ENCODE results near the gene GTF3C4. TPM values are rescaled to one million over a fixed set of nuclear protein-coding genes. Genes with fewer than 3 reads are reported as not detected.

GTF3C4 gene
- total and polyA plus RNA-seq, 10 of the 15 experiments (the other 5 are each of a cell fraction or from before 2014, with no cell fraction given), result 3.2 to 18.9 (median 8.2) TPM

- ChIA-PET CTCF (no interaction called here), POLR2A (no interaction called here), SMC1A (ENCODE audit: uncharacterized antibody, unreplicated experiment) (no interaction called here), RAD21 (ENCODE audit: unreplicated experiment) (no interaction called here)
- H4K20me1 ChIP-seq (ENCODE audit: control insufficient read depth, insufficient read depth), result no peaks in the 10 kb centered on the region
- in situ Hi-C loops (cut with MboI) (no loop called here), intact Hi-C loops (cut with micrococcal nuclease; ENCODE audit: unreplicated experiment) (no loop called here)
- H3K27ac ChIP-seq (ENCODE audit: control insufficient read depth, insufficient read depth), result no peak overlapping the region
- no peak overlapping the region for H3K4me3 ChIP-seq
- H2AFZ ChIP-seq (ENCODE audit: control insufficient read depth, low read depth, low read length), result no peak overlapping the region
- BruUV-seq (replicated peaks), result no TSS peak
- no peaks in the 10 kb centered on the region for H3K9me3 ChIP-seq (replicated peaks; ENCODE audit: control insufficient read depth, insufficient read depth, low read length)
- TF ChIP-seq TAF1 (IDR thresholded peaks at IDR 0.05; ENCODE audit: borderline replicate concordance, low read depth, low read length), result no peak
- no peak for TF ChIP-seq KAT2A (conservative IDR thresholded peaks at IDR 0.05; ENCODE audit: control insufficient read depth, low read depth, low read length)
- no peak for TF ChIP-seq USF1 (IDR thresholded peaks at IDR 0.05; ENCODE audit: borderline replicate concordance, extremely low read length, insufficient read depth, low read depth, low read length)
- no peak for TF ChIP-seq NR2C2 (IDR thresholded peaks at IDR 0.05; ENCODE audit: borderline replicate concordance, control insufficient read depth, insufficient read length, low read depth)
- TF ChIP-seq ASH2L (IDR thresholded peaks at IDR 0.05; ENCODE audit: borderline replicate concordance, low read depth), result no peak
- TF ChIP-seq NFYB (IDR thresholded peaks at IDR 0.05; ENCODE audit: insufficient read depth, low read depth, low read length), result no peak
- H3K4me2 ChIP-seq (ENCODE audit: control insufficient read depth, insufficient read depth), result no peak overlapping the region
- FAIRE-seq (no peak), DNase-seq (ENCODE audit: low read depth, low spot score) (no peak), ATAC-seq (no peak)
- no peaks in the 10 kb centered on the region for H3K36me3 ChIP-seq (ENCODE audit: control insufficient read depth in 2 of 2, insufficient read depth in 2 of 2, low read length in 1 of 2)
- 53% methylated on average over 12 of the region's 12 CpGs for WGBS (ENCODE audit: insufficient coverage, insufficient replicate concordance, low lambda C conversion rate, missing lambda C conversion rate)
- H3K27me3 ChIP-seq (replicated peaks in 1 of 2; ENCODE audit: control insufficient read depth in 2 of 2, insufficient read depth in 2 of 2, low read length in 1 of 2), result no peaks in the 10 kb centered on the region
- H3K4me1 ChIP-seq (ENCODE audit: control insufficient read depth, insufficient read depth, low read length), result no peaks in the 10 kb centered on the region
- no peaks in the 10 kb centered on the region for H3K79me2 ChIP-seq (ENCODE audit: control insufficient read depth, insufficient read depth, low read length)
- H3K9ac ChIP-seq (ENCODE audit: control insufficient read depth, insufficient read depth, low read length), result no peak overlapping the region
Observed at GRCh38 chr9:132721661-132722060, 51.4 kb downstream of the GTF3C4 start.

DNA sequence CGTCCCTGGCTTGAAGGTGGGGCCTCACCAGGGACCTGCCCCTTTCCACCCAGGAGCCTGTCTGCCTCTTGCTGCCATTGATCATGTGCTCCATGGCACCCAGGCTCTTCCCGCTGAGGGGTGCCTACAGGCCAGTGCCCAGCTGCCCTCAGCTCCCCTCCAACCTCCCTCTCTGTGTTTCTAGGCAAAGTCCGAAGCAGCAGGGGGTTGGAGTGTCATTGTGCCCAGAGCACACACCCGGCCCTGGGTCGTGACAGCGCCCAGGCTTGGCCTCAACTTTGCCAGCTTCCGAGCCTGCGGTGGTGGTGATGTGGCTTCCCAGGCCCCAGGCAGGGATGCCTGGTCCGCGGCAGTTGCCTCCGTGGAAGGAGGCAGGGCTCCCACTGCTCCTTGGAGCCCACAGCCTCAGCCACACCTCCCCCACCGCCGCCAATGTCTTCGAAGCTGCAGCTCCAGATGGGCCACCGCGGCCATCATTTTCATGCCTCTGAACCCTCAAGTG is 52.4 kb downstream of the GTF3C4 start:
- no peaks in the 10 kb centered on the region for H4K20me1 ChIP-seq (ENCODE audit: control insufficient read depth, insufficient read depth)
- H3K27ac ChIP-seq (ENCODE audit: control insufficient read depth, insufficient read depth), result no peak overlapping the region
- no peaks in the 10 kb centered on the region for H3K27me3 ChIP-seq (replicated peaks in 1 of 2; ENCODE audit: control insufficient read depth in 2 of 2, insufficient read depth in 2 of 2, low read length in 1 of 2)
- no peak overlapping the region for H2AFZ ChIP-seq (ENCODE audit: control insufficient read depth, low read depth, low read length)
- no TSS peak for BruUV-seq (replicated peaks)
- CTCF ChIA-PET, result no interaction called here
- ATAC-seq, result no peak
- H3K9me3 ChIP-seq (replicated peaks; ENCODE audit: control insufficient read depth, insufficient read depth, low read length), result no peaks in the 10 kb centered on the region
- RAD21 ChIA-PET (ENCODE audit: unreplicated experiment), result no interaction called here
- POLR2A ChIA-PET, result no interaction called here
- H3K4me2 ChIP-seq (ENCODE audit: control insufficient read depth, insufficient read depth), result no peak overlapping the region
- H3K9ac ChIP-seq (ENCODE audit: control insufficient read depth, insufficient read depth, low read length), result no peak overlapping the region
- H3K36me3 ChIP-seq (ENCODE audit: control insufficient read depth in 2 of 2, insufficient read depth in 2 of 2, low read length in 1 of 2), result no peaks in the 10 kb centered on the region
- no peak for DNase-seq (ENCODE audit: low read depth, low spot score)
- 61% methylated on average over 16 of the region's 16 CpGs for WGBS (ENCODE audit: insufficient coverage, insufficient replicate concordance, low lambda C conversion rate, missing lambda C conversion rate)
- no peak for FAIRE-seq
- intact Hi-C loops (cut with micrococcal nuclease; ENCODE audit: unreplicated experiment) (no loop called here), in situ Hi-C loops (cut with MboI) (no loop called here)
- no peak overlapping the region for H3K4me3 ChIP-seq
- H3K4me1 ChIP-seq (ENCODE audit: control insufficient read depth, insufficient read depth, low read length), result no peaks in the 10 kb centered on the region
- SMC1A ChIA-PET (ENCODE audit: uncharacterized antibody, unreplicated experiment), result no interaction called here
- H3K79me2 ChIP-seq (ENCODE audit: control insufficient read depth, insufficient read depth, low read length), result no peaks in the 10 kb centered on the region
- TF ChIP-seq TAF1 (IDR thresholded peaks at IDR 0.05; ENCODE audit: borderline replicate concordance, low read depth, low read length) (no peak), ZSCAN29 (IDR thresholded peaks at IDR 0.05) (no peak), KDM1A (IDR thresholded peaks at IDR 0.05; ENCODE audit: borderline replicate concordance) (no peak), ATF7 (IDR thresholded peaks at IDR 0.05; ENCODE audit: low read depth) (no peak), TARDBP (IDR thresholded peaks at IDR 0.05; ENCODE audit: borderline replicate concordance) (no peak), POLR2AphosphoS5 (IDR thresholded peaks at IDR 0.05; ENCODE audit: low read length) (no peak), SUPT20H (IDR thresholded peaks at IDR 0.05; ENCODE audit: borderline replicate concordance, control insufficient read depth, low read depth, low read length) (no peak), ZNF592 (IDR thresholded peaks at IDR 0.05) (no peak), MTA3 (IDR thresholded peaks at IDR 0.05; ENCODE audit: borderline replicate concordance, low read length) (no peak)
